A549 (cell line): Measurements from ENCODE around the gene ABCB7.

Experiments used
- CTCF ChIP-seq: fragments of >200 bp; sonication (Bioruptor Twin); formaldehyde crosslinking; IDR thresholded peaks from 3 replicates; pipeline ENCODE4 v1.5.1; 2016
- E2F6 ChIP-seq: IDR thresholded peaks from 2 replicates; pipeline ENCODE4 v1.6.1; 2012; ENCODE audit warnings: low read depth, borderline replicate concordance
- HDAC2 ChIP-seq: fragments of 200-600 bp; sonication (generic); IDR thresholded peaks from 2 replicates; pipeline ENCODE4 v1.6.1; 2016
- PHF8 ChIP-seq: fragments of 200-600 bp; sonication (generic); IDR thresholded peaks from 2 replicates; pipeline ENCODE4 v1.6.1; 2016; ENCODE audit warnings: low read depth, mild to moderate bottlenecking, antibody characterized with exemption, moderate library complexity, borderline replicate concordance
- RFX5 ChIP-seq: fragments of 450-650 bp; IDR thresholded peaks from 2 replicates; pipeline ENCODE4 v1.7.1; 2014; ENCODE audit warnings: antibody characterized with exemption, mild to moderate bottlenecking, moderate library complexity
- ZC3H11A ChIP-seq: fragments of 450-650 bp; IDR thresholded peaks from 2 replicates; pipeline ENCODE4 v1.6.1; 2014; ENCODE audit warnings: antibody characterized with exemption, mild to moderate bottlenecking

- TF ChIP-seq PHF8 = no peak
- no peak for TF ChIP-seq CTCF
- no peak for TF ChIP-seq E2F6
- no peak for TF ChIP-seq ZC3H11A
- no peak for TF ChIP-seq RFX5
- no peak for TF ChIP-seq HDAC2
Observed at GRCh38 chrX:75107863-75108509, 48.1 kb downstream of the ABCB7 start.
